Neutrophil (primary cell): Measurements from ENCODE around the gene TRPC6.

Experiments used
- H3K27ac ChIP-seq: fragments of 200-600 bp; sonication (generic); 2 replicates; pipeline ENCODE4 v1.5.1; 2016; ENCODE audit warnings: mild to moderate bottlenecking, moderate library complexity
- H3K27me3 ChIP-seq: fragments of 200-600 bp; sonication (generic); 2 replicates; pipeline ENCODE4 v1.6.0; 2016; ENCODE audit warnings: mild to moderate bottlenecking
- H3K36me3 ChIP-seq: fragments of 200-600 bp; sonication (generic); 2 replicates; pipeline ENCODE4 v1.5.1; 2017
- H3K4me1 ChIP-seq, 2 experiments: fragments of 200-600 bp in 1 of 2; sonication (generic) in 1 of 2; 1 replicate in 1 of 2; 2 replicates in 1 of 2; pipeline versions ENCODE4 v1.5.1 to v1.6.1; 2013 to 2016; ENCODE audit warnings: low read depth in 1 of 2, low read length in 1 of 2, mild to moderate bottlenecking in 1 of 2, moderate library complexity in 1 of 2; ENCODE audit not compliant: control insufficient read depth in 1 of 2, insufficient read depth in 1 of 2
- H3K4me3 ChIP-seq, 2 experiments: fragments of 200-600 bp in 1 of 2; sonication (generic) in 1 of 2; 1 replicate in 1 of 2; 2 replicates in 1 of 2; pipeline ENCODE4 v1.5.1; 2013 to 2016; ENCODE audit warnings: low read depth in 1 of 2, low read length in 1 of 2, mild to moderate bottlenecking in 1 of 2, moderate library complexity in 1 of 2
- H3K9me3 ChIP-seq: fragments of 200-600 bp; sonication (generic); 2 replicates; pipeline ENCODE4 v1.5.1; 2016
- TF ChIP-seq, protein P1 (sequence below): fragments of 200-600 bp; sonication (generic); IDR thresholded peaks from 2 replicates; pipeline ENCODE4 v1.5.1; 2016; ENCODE audit warnings: antibody characterized with exemption

TRPC6 gene

DNA sequence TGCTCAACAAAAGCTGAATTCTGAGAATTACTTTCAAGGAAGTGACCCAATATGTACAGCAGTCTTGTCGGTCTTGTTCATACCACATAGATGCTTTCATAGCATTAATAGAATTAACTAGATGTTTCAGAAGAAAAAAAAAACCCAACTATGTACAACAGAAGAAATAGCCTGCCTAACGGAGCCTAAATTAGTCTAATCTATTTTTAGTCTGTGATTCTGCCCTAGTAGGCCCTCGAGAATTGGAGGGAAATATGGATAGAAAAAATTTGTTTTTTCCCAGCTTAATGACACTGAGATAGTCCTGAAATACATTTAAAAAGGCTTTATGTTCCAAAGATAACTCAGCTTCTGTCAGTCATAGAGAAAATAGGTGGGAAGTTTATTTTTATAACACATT lies 17.1 kb upstream of the TRPC6 start:
- TF ChIP-seq, protein P1, sequence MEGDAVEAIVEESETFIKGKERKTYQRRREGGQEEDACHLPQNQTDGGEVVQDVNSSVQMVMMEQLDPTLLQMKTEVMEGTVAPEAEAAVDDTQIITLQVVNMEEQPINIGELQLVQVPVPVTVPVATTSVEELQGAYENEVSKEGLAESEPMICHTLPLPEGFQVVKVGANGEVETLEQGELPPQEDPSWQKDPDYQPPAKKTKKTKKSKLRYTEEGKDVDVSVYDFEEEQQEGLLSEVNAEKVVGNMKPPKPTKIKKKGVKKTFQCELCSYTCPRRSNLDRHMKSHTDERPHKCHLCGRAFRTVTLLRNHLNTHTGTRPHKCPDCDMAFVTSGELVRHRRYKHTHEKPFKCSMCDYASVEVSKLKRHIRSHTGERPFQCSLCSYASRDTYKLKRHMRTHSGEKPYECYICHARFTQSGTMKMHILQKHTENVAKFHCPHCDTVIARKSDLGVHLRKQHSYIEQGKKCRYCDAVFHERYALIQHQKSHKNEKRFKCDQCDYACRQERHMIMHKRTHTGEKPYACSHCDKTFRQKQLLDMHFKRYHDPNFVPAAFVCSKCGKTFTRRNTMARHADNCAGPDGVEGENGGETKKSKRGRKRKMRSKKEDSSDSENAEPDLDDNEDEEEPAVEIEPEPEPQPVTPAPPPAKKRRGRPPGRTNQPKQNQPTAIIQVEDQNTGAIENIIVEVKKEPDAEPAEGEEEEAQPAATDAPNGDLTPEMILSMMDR, result no peak
- Histone ChIP-seq H3K9me3 (no peaks in the 10 kb centered on the region), H3K27ac (no peak overlapping the region), H3K4me3 (no peak overlapping the region), H3K27me3 (no peaks in the 10 kb centered on the region), H3K36me3 (no peaks in the 10 kb centered on the region), H3K4me1 (no peaks in the 10 kb centered on the region)

DNA sequence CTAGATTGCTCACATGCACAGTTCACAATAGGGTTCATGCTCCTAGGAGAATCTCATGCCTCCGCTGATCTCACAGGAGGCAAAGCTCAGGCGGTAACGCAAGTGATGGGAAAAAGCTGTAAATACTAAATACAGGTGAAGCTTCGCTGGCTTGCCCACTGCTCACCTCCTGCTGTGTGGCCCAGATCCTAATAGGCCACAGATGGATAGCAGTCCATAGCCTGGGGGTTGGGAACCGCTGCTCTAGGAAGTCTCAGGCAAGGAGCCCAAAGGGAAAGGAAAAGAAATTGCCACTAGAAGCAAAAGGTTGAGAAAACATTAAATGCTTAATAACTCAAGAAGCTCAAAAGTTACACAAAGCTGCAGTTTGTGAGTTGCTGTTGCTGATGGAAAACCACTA lies 3.2 kb upstream of the TRPC6 start:
- Histone ChIP-seq H3K4me1 (no peaks in the 10 kb centered on the region), H3K4me3 (no peak overlapping the region), H3K27ac (no peak overlapping the region), H3K36me3 (no peaks in the 10 kb centered on the region), H3K27me3 (peaks cover 33% of the 10 kb centered on the region), H3K9me3 (no peaks in the 10 kb centered on the region)
- TF ChIP-seq, protein P1, result no peak

DNA sequence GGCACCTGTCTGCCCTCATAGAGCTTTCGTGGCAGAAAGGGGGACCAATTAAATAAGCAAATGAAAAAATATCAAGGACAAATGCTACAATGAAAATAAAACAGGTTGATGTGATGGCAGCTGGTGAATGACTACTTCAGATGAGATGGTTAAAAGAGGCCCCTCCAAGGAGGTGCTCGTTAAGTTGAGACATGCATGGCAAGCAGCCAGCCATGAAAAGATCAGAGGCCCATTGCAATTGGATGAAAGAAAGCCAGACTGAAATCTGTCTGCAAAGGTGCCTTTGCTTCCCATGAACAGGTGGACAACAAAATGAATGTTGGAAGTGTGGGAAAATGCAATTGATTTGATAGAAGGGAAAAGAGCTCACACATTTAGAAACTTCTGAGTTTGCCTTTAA lies 848 bp upstream of the TRPC6 start:
- Histone ChIP-seq H3K4me1 (no peaks in the 10 kb centered on the region), H3K27me3 (peaks cover 44% of the 10 kb centered on the region), H3K27ac (no peak overlapping the region), H3K36me3 (no peaks in the 10 kb centered on the region), H3K4me3 (no peak overlapping the region), H3K9me3 (no peaks in the 10 kb centered on the region)
- TF ChIP-seq, protein P1, result no peak

DNA sequence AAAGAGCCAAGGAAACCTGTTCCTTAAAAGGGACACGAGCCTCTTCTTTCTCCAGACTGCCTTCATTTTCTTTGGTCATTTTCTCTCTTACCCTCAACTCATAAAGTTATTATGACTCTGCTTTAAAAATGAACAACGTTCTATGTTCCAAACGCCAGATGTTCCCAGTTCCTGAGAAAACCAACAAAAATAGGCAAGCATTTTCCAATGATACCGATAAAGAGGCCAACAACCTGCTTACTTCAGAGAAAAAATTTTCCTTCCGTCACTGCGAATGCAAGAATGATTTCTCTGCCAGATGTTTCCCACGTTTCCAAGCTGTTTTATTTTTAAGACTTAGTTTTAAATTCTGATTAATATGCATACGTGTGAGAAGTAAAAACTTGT lies 315 bp upstream of the TRPC6 start:
- Histone ChIP-seq H3K27me3 (peaks cover 44% of the 10 kb centered on the region), H3K4me3 (no peak overlapping the region), H3K9me3 (no peaks in the 10 kb centered on the region), H3K36me3 (no peaks in the 10 kb centered on the region), H3K4me1 (no peaks in the 10 kb centered on the region), H3K27ac (no peak overlapping the region)
- TF ChIP-seq, protein P1, result no peak

DNA sequence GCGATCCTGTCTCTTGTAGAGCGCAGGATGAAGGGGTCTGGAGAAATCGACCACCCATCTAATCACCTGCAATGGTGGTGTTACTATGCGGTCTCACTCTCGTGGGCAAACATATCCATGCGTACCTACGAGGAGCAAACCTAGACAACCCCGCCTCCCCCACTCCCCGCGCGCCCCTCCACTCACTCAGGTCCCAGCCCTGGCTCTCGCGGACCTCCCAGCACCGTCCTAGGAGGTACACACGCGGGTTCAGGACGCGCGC lies 887 bp downstream of the TRPC6 start:
- Histone ChIP-seq H3K27ac (no peak overlapping the region), H3K27me3 (peaks cover 44% of the 10 kb centered on the region), H3K36me3 (no peaks in the 10 kb centered on the region), H3K9me3 (no peaks in the 10 kb centered on the region), H3K4me1 (no peaks in the 10 kb centered on the region), H3K4me3 (no peak overlapping the region)
- TF ChIP-seq, protein P1, result no peak

DNA sequence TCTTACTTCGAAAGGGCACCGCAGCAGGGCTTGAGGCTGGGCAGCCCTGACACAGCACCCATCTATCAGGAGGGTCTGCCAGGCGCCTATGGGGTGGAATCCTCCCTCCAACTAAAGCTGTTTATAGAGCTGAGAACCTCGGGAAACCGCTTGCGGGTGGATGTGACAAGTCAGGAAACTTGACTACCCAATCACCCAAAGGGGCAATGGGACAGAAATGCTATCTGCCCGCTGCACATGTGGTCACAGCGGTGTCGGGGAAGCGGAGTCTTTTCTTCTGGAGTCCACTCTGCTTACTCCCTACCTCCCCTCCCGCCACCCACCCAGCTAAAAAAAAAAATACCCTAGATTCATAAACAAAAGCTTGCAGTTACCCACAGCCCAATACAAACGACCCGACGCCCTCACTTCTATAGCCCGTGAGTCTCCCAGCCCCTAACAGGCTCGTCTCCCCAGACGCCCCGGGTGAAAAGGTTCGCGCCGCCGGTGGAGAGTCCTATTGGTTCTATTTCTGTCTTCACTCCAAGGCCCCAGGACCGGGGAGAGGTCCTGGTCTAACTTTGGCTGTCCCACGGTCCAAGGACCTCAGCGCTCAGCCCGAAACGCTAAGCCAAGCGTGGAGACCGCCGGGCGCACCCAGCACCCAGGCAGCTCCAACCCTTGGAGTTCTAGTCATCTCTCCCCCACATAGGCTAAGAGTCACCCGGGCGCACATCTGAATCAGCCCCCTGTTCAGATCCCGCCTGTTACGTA lies 1.4 kb downstream of the TRPC6 start:
- Histone ChIP-seq H3K27ac (no peak overlapping the region), H3K4me3 (no peak overlapping the region), H3K4me1 (no peaks in the 10 kb centered on the region), H3K9me3 (no peaks in the 10 kb centered on the region), H3K27me3 (peaks cover 44% of the 10 kb centered on the region), H3K36me3 (no peaks in the 10 kb centered on the region)
- TF ChIP-seq, protein P1, result no peak
